NCI-H748 (cell line): ENCODE results near the gene NDUFA5.
"Not testable (repeated sequence)": the region's sequence is repeated elsewhere in the genome, so short reads cannot be mapped to it uniquely, and the experiment has no call there.

Source experiments
- DNase-seq: peaks from one replicate; lab custom pipeline; 2025; ENCODE audit not compliant: unreplicated experiment; lab: John Stamatoyannopoulos, UW

The NDUFA5 gene

GRCh38 chr7:123558289-123558874 lies 764 bp upstream of the NDUFA5 start:
- no peak for DNase-seq

DNA sequence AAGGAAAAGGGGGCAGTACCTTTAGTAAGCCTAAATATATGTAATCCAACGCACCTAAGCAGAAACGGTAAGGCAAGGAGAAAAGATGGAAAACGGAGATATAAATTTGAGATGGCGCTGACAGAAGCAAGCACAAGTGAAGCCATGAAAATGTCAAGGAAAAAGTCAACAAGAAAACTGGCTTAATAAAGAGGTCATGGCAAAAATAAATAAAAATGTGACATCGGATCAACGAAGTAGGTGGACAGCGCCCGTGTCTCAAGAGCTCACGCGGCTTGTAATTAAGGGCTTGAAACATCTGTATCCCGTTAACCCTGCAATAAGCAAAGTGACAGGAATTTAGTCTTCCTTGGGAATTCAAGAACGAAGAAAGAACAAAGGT lies 611 bp downstream of the NDUFA5 start:
- DNase-seq, result no peak

- no peak for DNase-seq
These were observed 2.1 kb downstream of the NDUFA5 start for GRCh38 chr7:123555484-123555883.

- DNase-seq, result no peak
These were observed 4.5 kb downstream of the NDUFA5 start for GRCh38 chr7:123553159-123553558.

DNA sequence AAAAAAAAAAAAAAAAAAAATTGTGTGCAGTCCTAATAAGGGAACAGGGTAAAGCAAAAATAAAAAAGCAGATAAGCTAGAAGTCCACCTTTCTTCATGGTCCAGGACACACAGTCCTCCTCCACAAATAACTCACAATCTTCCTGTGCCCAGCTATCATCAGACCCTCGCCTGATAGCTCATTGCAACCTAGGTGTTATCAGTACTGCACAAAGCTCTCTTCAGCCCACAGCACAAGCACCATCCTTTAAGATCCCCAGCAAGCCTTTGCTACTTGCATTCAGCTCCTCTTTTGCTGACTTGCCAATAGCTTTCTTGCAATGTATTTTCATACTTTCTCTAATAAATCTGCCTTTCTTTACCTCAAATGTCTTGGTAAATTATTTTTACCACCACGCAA lies 5.0 kb downstream of the NDUFA5 start:
- no peak for DNase-seq

- not testable (repeated sequence) for DNase-seq
These were observed 5.5 kb downstream of the NDUFA5 start for GRCh38 chr7:123552134-123552533.

- no peak for DNase-seq
These were observed 9.2 kb downstream of the NDUFA5 start for GRCh38 chr7:123548406-123548805.

DNA sequence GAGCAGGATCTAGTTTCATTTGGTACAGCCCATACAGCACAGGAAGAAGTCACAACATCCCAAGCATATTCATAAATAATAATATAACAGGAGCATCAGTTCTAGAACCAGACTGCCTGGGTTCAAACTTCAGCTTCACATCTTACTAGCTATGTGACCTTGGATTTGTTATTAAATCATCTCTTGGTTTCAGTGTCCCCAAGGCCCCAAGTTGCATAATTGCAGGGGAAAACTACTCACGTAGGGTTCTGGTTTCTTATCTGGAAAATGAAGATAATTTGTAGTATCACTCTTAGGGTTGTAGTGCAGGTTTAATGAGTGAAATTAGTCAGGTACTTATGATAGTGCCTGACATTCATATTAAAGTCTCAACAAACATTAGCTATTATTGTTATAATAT lies 17.7 kb downstream of the NDUFA5 start:
- DNase-seq, result no peak

GRCh38 chr7:123538897-123539296 lies 18.7 kb downstream of the NDUFA5 start:
- DNase-seq, result no peak

DNA sequence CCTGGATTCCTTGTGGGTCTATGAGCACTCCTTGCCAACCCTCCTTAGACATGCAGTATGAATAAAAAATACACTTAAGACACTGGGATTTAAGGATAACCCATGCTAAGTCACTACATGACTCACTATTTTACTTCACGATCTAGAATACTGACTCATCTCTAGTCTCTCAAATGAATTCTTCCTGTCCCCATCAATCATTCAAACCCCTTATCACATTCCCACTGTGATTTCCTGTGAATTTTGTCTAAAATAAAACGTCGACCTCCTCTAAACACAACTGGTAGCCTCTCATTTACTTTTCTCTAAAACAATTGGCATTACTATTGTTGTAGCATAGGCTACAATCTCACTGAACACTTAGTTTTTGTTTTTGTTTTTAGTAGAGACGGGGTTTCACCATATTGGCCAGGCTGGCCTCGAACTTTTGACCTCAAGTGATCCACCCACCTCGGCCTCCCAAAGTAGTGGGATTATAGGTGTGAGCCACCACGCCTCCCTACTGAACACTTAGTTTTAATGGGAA lies 19.4 kb downstream of the NDUFA5 start:
- DNase-seq, result no peak

DNA sequence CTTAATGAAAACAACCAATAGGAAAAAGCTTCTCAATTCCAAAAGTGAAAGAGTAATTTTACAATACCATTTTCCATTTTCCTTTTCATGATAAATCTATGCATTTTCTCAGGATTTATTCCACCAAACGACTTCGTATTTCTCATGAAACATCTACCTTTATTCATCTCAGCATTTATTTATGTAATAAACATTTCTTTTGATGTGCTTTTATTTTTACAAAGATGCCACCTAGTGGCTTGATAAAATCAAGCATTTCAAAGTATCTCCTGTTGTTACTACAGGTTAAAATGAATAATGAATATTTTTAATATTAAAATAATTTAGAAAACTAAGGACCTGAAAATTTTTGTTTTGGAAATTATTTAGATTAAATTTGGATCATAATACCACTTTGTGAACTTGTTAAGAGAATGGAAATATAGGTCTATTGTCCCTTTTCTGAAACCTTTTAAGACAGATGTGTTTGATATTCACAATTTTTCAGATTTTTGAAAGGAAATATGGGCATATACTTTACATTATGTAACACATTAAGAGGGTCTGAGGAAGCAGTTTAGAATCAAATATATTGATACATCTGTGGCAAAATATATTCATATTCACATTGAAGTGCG lies 20.5 kb downstream of the NDUFA5 start:
- peak; percentile 37 for DNase-seq

GRCh38 chr7:123535517-123535916 lies 22.1 kb downstream of the NDUFA5 start:
- DNase-seq, result no peak

- DNase-seq, result peak; percentile 98
These were observed 23.0 kb downstream of the NDUFA5 start, which contains the start of gene IQUB for GRCh38 chr7:123534383-123535260. IQUB (minus strand) TSS chr7:123534595; CDS start chr7:123512340, 22,255 bp downstream.

DNA sequence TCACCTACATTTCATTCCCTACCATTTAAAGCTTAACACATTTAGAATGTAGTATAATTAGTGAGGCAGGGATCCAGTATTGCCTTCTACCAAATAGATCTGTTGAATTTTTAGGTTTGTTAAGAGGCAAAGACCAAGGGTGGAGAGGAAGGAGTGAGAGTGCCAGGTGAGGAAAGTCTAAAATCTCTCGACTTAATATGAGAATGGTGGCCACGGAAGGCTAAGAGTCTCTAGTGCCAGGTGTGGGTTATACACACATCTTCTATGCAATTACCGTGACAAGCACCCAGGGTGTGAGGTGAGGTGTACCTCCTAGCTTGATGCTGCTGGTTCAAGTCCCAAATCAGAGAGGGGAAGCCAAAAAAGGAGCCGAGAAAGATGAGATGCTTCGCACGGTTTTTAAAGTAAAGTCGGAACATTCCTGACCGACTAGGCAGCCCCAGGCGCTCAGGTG lies 23.7 kb downstream of the NDUFA5 start:
- DNase-seq, result no peak

DNA sequence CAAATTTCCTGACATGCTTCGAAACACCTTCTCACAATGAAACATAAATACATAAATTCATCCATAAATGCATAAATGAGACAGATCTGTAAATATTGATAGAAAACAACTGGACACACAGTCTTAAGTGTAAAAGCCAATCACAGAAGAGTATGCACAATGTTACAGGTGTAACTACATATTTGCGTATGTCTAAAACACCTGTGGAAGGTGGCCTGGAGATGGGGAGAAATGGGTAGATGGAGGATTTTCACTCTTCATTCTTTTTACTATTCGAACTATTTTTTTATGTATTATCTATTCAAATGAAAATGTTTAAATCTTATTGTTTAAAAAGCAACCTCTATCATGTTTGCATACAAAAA lies 24.1 kb downstream of the NDUFA5 start:
- DNase-seq, result no peak

DNA sequence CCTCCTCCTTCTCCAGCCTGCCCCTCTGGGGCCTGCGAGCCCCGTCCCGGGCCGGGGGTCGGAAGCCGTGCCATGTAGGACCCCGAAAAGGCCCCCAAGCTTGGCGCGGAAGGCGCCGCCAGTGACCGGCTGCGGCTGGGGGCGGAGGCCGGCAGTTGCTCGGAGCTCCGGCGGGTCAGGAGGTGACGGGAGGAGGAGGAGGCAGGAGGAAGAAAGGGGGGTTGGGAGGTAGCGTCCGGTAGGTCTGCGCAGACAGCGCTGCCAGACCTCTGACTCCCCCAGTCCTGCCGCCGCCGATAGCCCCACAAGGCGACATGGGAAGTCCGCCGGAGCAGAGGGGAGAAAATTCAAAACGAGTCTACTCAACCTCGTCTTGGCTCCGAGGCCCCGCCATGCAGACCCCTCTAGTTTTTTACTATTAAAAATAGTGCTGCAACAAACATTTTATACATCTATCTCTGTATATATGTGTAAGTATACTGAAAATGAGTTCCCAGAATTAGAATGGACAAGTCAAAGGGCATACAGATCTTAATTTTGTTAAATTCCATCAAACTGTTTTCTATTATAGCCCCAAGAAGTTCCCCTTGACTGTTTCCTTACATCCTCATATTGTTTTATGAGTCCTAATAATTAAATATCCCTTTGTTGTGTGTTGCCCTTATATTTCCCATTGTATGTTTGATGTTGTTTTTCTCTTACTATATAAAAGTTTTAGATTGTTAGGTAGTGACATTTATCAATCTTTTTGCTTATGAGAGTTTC lies 24.6 kb downstream of the NDUFA5 start:
- DNase-seq, result not testable (repeated sequence)

- DNase-seq, result not testable (repeated sequence)
These were observed 25.3 kb downstream of the NDUFA5 start for GRCh38 chr7:123532343-123532742.

- DNase-seq, result not testable (repeated sequence)
These were observed 27.5 kb downstream of the NDUFA5 start for GRCh38 chr7:123530035-123530591.

- peak; percentile 6 for DNase-seq
These were observed 29.4 kb downstream of the NDUFA5 start for GRCh38 chr7:123528265-123528664.

DNA sequence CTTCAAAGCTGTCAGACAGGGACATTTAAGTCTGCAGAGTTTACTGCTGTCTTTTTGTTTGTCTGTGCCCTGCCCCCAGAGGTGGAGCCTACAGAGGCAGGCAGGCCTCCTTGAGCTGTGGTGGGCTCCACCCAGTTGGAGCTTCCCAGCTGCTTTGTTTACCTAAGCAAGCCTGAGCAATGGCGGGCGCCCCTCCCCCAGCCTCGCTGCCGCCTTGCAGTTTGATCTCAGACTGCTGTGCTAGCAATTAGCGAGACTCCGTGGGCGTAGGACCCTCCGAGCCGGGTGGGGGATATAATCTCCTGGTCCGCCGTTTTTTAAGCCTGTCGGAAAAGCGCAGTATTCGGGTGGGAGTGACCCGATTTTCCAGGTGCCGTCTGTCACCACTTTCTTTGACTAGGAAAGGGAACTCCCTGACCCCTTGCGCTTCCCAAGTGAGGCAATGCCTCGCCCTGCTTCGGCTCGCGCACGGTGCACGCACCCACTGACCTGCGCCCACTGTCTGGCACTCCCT lies 29.8 kb downstream of the NDUFA5 start:
- DNase-seq, result peak; percentile 4
